GM18858 (cell line): ENCODE measurements around the gene FOXO3.

Source experiments
- ATAC-seq: cut with Tn5 transposase; IDR thresholded peaks from one replicate; pipeline ENCODE4 v1.9.1; 2021; ENCODE audit not compliant: unreplicated experiment

Gene FOXO3

DNA sequence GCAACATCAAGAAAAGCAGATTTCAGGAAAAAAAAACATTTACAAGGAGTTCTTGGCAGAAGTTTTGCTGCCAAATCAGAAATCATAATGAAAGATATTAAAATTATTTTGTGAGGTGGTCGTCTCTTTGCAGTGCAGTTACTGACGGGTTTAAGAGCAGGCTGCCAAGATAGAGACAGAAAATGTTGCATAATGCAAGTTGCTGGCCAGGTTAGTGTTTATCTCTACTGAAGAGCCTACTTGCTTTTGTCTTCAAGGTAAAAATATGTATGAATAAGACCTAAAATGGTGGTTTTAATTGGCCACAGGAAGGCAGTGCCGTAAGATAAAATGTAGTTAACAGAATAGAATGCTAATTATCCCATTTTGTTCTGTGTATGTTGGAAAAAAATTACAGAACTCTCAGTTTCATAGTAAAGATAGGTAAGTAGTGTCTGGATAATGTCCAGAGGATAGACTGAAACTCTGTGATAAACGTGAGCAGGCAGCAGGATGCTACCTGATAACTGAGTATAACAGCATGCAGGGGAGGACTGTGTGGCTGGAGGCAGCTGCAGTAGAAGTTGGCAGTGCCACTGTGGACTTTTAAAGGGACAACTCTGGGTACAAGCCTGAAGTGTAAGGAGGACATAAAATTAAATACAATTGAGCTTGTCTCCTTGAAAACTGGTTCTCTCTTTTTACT is 13.9 kb downstream of the FOXO3 start:
- no peak for ATAC-seq

- no peak for ATAC-seq
These were observed 15.3 kb downstream of the FOXO3 start for GRCh38 chr6:108575905-108576494.

GRCh38 chr6:108576709-108577108 is 16.0 kb downstream of the FOXO3 start:
- ATAC-seq, result no peak

GRCh38 chr6:108578166-108578565 is 17.4 kb downstream of the FOXO3 start:
- no peak for ATAC-seq

DNA sequence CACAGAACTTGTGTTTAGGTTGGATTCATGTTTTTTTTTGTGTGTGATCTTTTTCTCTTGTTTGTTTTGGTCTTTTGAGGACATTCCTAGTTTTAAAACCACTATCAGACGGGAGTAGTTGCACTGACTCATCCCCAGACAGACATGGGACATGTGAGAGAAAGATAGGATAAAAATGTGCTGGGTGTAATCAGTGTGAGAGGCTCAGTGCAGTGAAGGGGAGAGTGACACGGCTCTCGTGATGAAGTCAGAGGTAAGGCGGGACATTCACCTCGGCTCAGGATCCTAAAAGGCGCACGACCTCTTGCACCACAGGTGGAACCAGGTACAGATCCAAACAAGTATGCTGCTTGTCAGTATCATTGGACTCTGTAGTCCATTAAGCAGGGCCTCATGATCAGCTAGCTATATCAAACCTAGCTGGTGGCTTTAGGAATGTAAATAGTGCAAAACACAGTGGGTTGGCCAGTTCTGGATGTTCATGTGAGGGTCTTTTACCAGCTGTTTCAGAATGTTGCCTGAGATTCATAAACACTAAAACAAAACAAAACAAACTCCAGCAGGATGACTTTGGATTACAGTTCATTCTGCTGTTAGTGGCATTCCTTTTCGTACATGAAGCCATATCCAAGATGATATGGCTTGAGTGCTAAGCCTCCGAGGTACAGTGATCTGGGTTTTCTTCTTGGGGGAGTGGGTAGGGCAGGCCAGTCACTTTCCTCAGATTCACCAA is 18.0 kb downstream of the FOXO3 start:
- no peak for ATAC-seq

- ATAC-seq, result no peak
These were observed 18.6 kb downstream of the FOXO3 start for GRCh38 chr6:108579328-108579721.

DNA sequence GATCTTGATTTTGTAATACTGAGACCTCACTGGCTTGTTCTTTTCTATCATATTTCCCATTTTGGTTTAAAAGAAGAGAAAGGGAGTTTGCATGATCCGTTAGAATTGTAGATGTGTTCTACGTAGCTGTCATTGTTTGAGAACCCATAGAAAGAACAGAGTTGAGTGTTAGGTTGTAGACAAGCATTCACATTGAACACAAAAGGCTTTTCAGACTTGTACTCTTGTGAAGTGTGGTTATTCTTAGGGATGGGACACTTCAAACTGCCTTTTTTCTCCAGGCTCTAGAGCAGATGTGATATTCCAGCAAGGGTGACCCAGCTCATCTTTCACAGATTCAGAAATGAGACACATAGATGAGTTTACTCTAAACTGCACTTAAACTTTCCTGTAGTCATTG is 19.9 kb downstream of the FOXO3 start:
- no peak for ATAC-seq

GRCh38 chr6:108581237-108581931 is 20.7 kb downstream of the FOXO3 start:
- ATAC-seq, result no peak

GRCh38 chr6:108581932-108582475 is 21.3 kb downstream of the FOXO3 start:
- no peak for ATAC-seq

GRCh38 chr6:108582618-108583017 is 21.9 kb downstream of the FOXO3 start:
- ATAC-seq, result no peak

DNA sequence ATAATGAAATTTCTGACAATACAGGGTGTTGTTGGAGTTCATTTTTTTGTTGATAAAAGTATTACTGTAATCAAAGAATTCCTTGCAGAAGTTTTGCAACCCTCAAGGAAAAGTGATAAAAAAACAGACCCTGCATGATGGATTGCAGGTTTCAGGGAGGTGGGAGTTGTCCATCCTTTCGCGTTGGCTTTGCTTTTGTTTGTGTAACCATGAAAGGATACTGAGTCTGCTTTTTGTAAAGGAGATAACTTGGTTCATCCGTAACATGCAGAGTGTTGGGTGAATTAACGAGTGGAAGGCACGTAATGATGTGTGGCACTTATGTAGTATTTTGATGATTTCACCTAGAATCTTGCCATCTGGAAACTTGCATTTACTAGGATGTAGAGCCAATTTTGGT is 23.6 kb downstream of the FOXO3 start:
- no peak for ATAC-seq

DNA sequence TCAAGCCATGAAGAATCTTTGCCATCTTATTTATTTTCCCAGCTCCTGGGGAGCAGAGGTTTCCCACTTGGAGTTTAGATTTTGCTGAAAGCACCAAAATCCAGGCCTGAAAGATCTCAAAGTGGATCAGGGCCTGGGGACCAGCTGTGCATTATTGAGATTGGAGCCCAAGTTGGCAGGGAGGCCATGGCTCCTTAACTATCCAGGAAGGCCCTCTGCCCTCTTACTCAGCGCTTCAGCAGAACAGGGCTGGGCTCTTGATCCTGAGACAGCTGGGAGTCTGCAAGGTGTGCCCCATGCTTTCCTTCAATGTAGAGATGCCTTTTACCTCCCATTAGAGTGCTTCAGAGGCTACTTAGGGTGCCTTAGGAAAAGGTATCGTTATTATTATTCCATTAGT is 24.6 kb downstream of the FOXO3 start:
- no peak for ATAC-seq

DNA sequence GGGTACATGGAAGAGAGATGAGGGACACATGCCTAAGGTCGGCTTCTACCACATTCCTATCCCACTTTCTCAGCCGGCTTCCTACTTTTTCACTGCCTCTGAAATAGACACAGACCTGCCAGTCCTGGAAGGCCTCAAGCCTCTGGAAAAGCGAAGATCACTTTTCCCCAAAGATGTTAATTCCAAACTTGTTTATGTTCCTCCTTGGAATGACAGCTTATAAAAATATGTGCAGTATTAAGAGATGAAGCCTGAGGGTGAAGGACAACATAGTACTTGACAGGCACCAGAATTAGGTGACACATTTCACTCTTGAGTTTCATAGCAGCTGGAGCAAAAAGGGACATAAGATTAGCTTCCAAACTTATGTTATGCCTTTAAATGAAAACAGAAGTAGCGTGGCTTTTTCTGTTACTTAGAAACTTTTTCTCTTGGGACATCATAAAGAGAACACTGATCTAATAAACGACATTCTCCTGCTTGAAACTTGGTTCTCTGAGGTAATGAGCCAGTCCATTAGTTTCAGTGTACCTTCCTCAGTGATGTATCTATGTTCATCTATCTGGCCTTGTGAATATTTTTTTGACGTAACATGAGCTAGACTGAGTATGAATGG is 25.3 kb downstream of the FOXO3 start:
- ATAC-seq, result no peak

DNA sequence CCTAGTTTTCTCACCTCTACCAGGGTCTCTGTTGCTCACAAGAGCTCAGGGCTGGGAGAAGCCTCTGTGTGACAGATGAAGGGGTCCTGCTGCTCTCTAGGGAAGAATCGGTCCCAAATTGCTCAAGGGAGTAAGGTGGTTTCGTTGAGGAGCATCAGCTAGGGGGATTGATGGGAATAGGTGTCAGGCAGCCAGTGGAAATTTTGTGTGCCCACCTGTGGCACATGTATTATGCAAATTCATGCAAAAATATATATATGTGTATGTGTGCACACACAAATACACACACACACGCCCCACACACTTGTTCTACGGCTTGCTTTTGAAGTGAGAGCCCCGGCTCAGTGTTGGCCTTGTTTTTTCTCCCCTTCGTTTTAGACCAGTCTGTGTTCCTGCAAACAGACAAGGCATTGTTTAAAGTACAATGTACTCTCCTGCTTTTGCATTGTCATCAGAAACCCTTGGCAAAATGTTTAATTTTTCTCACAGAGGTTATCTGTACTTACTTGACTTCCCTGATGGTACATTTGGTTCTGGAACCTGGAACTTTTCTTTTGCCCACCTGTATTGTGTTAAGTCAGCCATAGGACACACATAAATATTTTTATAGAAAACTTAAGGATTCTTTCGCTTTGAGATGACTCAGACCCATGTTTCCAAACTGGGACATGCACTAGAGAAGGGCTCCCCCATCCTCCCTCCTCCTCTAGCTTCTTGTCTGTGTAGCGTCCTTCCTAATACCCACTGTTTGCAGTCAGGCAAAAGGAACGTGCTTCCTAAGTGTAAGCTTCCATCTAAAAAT is 26.7 kb downstream of the FOXO3 start:
- ATAC-seq, result no peak

- no peak for ATAC-seq
These were observed 27.9 kb downstream of the FOXO3 start for GRCh38 chr6:108588586-108588985.

DNA sequence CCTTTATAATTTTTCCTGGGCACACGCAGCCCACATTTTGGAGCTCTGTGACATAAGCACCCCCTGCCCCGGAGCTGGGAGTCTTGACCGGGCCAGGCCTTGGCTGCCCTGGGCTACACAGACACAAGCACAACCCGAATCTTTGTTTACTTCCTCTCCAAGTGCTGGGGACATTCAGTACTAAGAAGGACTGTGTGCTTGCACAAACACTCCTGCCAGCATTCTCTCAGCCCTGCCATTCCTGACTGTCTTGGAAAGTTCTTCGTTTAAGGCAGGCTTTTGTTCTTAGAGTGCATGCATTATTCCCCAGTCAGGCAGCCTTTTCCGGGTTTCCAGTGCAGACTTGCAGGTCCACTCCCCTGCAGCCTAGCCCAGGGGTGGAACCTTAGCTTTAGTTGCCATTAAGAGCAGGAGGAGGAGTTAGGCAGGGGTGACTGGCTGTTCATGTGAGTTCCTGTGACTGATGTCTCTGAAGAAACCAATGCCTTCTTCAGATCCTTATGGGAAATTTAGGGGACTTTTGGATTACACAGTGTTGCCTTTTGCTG is 28.6 kb downstream of the FOXO3 start:
- ATAC-seq, result no peak

GRCh38 chr6:108591040-108591816 is 30.5 kb downstream of the FOXO3 start:
- ATAC-seq, result no peak

DNA sequence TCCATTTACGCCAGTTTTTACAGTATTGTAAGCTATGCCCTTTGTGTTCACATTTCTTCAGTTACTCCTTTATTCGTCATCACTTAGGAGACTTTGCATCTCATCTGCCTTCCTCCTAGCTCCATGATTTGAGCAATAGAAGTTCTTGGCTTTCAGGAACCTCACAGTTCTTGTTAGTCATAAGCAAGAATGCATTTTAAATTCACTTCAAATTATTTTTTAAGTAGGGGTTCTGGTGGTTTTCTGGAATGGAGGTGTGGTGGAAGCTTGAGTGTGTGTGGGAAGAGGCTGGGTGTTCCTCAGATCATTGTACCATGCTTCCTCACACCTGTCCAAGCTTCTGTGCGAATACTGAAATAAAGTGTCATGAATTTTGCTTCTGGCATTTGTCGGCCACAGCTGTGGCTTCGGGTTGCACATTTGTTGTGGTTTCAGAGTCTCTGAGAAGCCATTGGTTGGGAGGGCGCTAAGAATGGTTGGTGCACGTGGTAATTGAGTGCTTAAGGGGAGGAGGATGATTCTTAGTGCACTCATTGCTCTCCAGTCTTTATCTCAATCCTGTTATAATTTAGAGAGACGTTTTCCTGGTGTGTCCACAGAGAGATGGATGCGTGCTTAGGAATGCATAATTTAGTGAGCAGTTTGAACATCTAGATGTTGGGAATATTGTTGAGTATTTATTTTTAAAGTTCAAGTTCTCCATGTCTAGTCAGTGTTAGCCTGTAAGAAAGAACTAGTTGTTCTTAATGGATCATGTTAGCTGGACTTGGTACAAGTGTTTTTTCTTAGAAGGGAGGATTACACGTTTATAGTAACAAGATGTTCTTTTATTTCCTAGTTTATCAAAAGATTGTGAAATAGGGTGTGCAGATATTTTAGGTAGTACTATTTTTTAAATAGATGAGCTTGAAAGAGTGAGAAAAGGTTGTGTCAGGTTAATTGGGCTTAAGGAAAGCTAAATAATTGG is 31.9 kb downstream of the FOXO3 start:
- peak; percentile 76 for ATAC-seq
